Prostate gland (tissue), 2 donors: ENCODE measurements around the gene GEMIN4. TPM values are rescaled to one million over a fixed set of nuclear protein-coding genes. Genes with fewer than 3 reads are reported as not detected.

Source experiments
- DNase-seq: peaks from one replicate; pipeline ENCODE4 v3.0.0-alpha.2; 2019; ENCODE audit warnings: low spot score
- H3K27ac ChIP-seq, 2 donors: fragments of 200-600 bp; sonication (generic); 2 replicates each; pipeline ENCODE4 v1.5.1; 2017 to 2019
- H3K27me3 ChIP-seq: fragments of 200-600 bp; sonication (generic); replicated peaks from 2 replicates; pipeline ENCODE4 v1.5.1; 2019; ENCODE audit not compliant: insufficient read depth
- H3K36me3 ChIP-seq, 2 donors: fragments of 200-600 bp; sonication (generic); 1 replicate in 1 of 2; 2 replicates in 1 of 2; pipeline versions ENCODE4 v1.5.1 to v1.8.1; 2017 to 2019
- H3K4me1 ChIP-seq: fragments of 200-600 bp; sonication (generic); replicated peaks from 2 replicates; pipeline ENCODE4 v1.5.1; 2019
- H3K4me3 ChIP-seq, 2 donors: fragments of 200-600 bp; sonication (generic); 2 replicates each; pipeline ENCODE4 v1.5.1; 2017 to 2019
- H3K9me3 ChIP-seq: fragments of 200-600 bp; sonication (generic); 2 replicates; pipeline ENCODE4 v1.5.1; 2017
- CTCF ChIP-seq, 4 experiments: fragments of 200-600 bp in 2 of 4; fragments of 450-650 bp in 2 of 4; sonication (generic) in 2 of 4; IDR thresholded peaks; 1 replicate in 3 of 4; 2 replicates in 1 of 4; pipeline ENCODE4 v1.5.1; 2016 to 2019; ENCODE audit warnings: antibody characterized with exemption in 4 of 4, mild to moderate bottlenecking in 2 of 4, moderate library complexity in 2 of 4
- POLR2A ChIP-seq: fragments of 450-650 bp; IDR thresholded peaks from one replicate; pipeline ENCODE4 v1.6.1; 2016; ENCODE audit warnings: antibody characterized with exemption, mild to moderate bottlenecking
- POLR2AphosphoS5 ChIP-seq: sonication (generic); formaldehyde crosslinking; IDR thresholded peaks from one replicate; pipeline ENCODE4 v1.6.1; 2017; ENCODE audit warnings: antibody characterized with exemption
- WGBS: methylation state at CpG from one replicate; pipeline ENCODE4 v1.1.5; 2018; 5-methylcytosine and 5-hydroxymethylcytosine counted together
- intact Hi-C: fragments of 100-400 bp; cut with DNase I; formaldehyde crosslinking; loops from one replicate; pipeline ENCODE4 v1.14.2; 2022
- total RNA-seq, 2 donors: library from RNA; depleted of rRNA; stranded (reverse); fragments of >200 nt; gene quantifications; one replicate each; pipeline ENCODE4 v1.1.0, GENCODE V29; 2016

The GEMIN4 gene
- total RNA-seq, 2 donors from 2014 or later, result 27.9 to 33.1 TPM

DNA sequence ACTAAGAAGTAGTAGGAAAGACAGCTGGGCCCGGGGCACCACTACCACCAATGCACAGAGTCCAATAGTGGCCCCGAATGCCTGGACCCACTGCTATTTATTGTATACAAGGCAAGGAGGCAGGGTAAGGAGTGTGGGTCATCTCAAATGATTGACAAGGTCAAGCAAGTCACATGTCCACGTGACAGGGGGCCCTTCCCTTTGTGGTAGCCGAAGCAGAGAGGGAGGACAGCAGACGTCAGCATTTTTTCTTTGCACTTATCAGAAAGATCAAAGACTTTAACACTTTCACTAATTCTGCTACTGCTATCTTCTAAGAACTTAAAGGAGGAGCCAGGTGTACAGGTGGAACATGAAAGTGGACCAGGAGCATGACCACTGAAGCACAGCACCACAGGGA, 43.9 kb downstream of the GEMIN4 start:
- Histone ChIP-seq H3K4me1 (no peaks in the 10 kb centered on the region), H3K27ac (no peak overlapping the region), H3K4me3 (no peak overlapping the region), H3K36me3 (no peaks in the 10 kb centered on the region), H3K9me3 (no peaks in the 10 kb centered on the region), H3K27me3 (no peaks in the 10 kb centered on the region)
- DNase-seq, result no peak
- WGBS, result 77% methylated on average over 5 of the region's 5 CpGs
- TF ChIP-seq CTCF (IDR thresholded peaks at IDR 0.05) (no peak), POLR2A (no peak), POLR2AphosphoS5 (no peak)
- intact Hi-C loops, result no loop called here

- intact Hi-C loops, result no loop called here
- H3K27ac ChIP-seq, result no peak overlapping the region
- 72% methylated on average over 6 of the region's 6 CpGs for WGBS
Observed at GRCh38 chr17:705863-706262, 46.2 kb downstream of the GEMIN4 start.

GRCh38 chr17:705011-705410, 47.1 kb downstream of the GEMIN4 start:
- no peak for TF ChIP-seq POLR2AphosphoS5
- no peak for TF ChIP-seq POLR2A
- no peak for TF ChIP-seq CTCF (IDR thresholded peaks at IDR 0.05)
- no peaks in the 10 kb centered on the region for H3K9me3 ChIP-seq
- H3K27me3 ChIP-seq, result no peaks in the 10 kb centered on the region
- WGBS, result 85% methylated on average over 1 of the region's 1 CpG
- no peak for DNase-seq
- H3K4me1 ChIP-seq, result no peaks in the 10 kb centered on the region
- H3K4me3 ChIP-seq, result no peak overlapping the region
- intact Hi-C loops, result no loop called here
- H3K27ac ChIP-seq, result no peak overlapping the region
- no peaks in the 10 kb centered on the region for H3K36me3 ChIP-seq

More at GRCh38 chr17:705863-706262, 46.2 kb downstream of the GEMIN4 start:
- no peak for DNase-seq
- Histone ChIP-seq H3K9me3 (no peaks in the 10 kb centered on the region), H3K27me3 (no peaks in the 10 kb centered on the region), H3K36me3 (no peaks in the 10 kb centered on the region), H3K4me3 (no peak overlapping the region), H3K4me1 (no peaks in the 10 kb centered on the region)
- TF ChIP-seq POLR2A, result no peak
- TF ChIP-seq CTCF (IDR thresholded peaks at IDR 0.05), result no peak
- TF ChIP-seq POLR2AphosphoS5, result no peak

DNA sequence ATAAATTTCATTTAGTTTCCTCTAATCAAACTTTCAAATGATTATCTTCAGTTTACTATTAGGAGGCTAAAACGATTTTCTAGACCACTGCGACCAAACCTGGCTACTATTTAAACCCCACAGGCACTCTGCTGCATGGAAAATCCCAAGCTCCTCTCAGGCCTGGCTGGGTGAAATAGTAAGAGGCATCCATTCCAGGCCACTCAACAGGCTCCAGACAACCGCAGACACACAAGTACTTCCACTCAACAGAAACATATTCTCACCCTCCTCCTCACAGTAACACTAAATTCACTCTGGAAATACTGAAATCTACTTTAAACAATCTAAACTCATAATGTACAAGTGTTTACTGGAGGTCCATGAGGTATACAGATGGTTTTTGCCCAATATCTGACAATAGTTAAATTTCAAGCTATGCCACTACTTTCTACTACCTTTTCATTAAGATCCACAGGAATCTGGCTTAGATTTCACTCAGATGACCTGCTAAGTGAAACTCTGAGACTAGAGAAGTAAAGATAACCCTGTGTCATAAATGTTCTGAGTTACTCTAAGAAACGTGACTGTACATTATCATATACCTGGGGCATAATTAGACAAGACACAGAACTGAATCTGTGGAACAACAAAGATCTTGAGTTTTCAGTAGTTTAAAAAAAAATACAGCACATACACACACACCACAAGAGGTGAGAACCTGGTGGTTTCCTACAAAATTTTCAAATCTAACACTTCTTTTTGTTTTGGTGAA, 47.8 kb downstream of the GEMIN4 start:
- DNase-seq, result no peak
- 85% methylated on average over 4 of the region's 4 CpGs for WGBS
- no peak for TF ChIP-seq POLR2AphosphoS5
- Histone ChIP-seq H3K27ac (no peak overlapping the region), H3K4me1 (no peaks in the 10 kb centered on the region), H3K36me3 (no peaks in the 10 kb centered on the region), H3K27me3 (no peaks in the 10 kb centered on the region), H3K9me3 (no peaks in the 10 kb centered on the region), H3K4me3 (no peak overlapping the region)
- intact Hi-C loops, result no loop called here

DNA sequence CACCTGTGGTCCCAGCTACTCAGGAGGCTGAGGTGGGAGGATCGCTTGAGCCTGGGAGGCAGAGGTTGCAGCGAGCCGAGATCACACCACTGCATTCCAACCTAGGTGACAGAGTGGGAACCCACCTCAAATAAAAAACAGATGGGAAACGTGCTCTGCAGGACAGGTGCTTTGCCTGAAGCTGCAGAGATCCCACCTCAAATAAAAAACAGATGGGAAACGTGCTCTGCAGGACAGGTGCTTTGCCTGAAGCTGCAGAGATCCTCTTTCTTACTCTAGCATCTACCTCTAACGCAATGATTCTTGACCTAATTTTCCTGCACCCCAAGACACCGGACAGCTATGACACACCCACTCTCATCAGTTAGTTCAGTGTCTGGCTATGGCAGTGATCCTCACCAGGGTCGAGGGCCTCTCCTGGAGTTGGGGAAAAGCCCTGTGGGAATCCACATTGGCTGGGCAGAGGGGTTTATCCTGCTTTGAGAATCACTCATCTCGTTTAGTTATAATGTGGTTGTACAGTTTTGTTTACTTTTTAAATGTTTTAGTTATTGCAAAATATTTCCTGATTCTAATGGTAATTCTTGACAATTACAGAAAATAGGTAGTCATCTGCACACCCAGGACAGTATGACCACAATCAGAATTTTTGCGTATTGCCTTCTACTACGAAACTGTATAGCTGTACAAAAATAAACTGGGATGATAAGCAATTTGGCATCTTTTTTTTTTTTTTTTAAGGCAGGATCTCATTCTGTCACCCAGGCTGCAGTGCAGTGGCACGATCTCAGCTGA, 48.8 kb downstream of the GEMIN4 start:
- TF ChIP-seq POLR2AphosphoS5, result no peak
- no peak for TF ChIP-seq POLR2A
- TF ChIP-seq CTCF (IDR thresholded peaks at IDR 0.05), result no peak
- 71% methylated on average over 12 of the region's 12 CpGs for WGBS
- Histone ChIP-seq H3K4me3 (no peak overlapping the region), H3K9me3 (no peaks in the 10 kb centered on the region), H3K27ac (no peak overlapping the region), H3K36me3 (no peaks in the 10 kb centered on the region), H3K4me1 (no peaks in the 10 kb centered on the region), H3K27me3 (no peaks in the 10 kb centered on the region)
- DNase-seq, result no peak
- intact Hi-C loops, result loop anchor here (2.0 kb wide), 1 partner anchor 24 kb away; no protein-coding TSS in a partner anchor
